SH-SY5Y (cell line): ENCODE measurements around the gene MOBP.

Experiments
- GATA2 ChIP-seq: IDR thresholded peaks from 2 replicates; pipeline ENCODE4 v1.6.1; 2011; ENCODE audit warnings: mild to moderate bottlenecking, low read depth, low read length
- GATA3 ChIP-seq: IDR thresholded peaks from 2 replicates; pipeline ENCODE4 v1.6.1; 2011; ENCODE audit warnings: low read depth, mild to moderate bottlenecking, low read length, moderate library complexity

GRCh38 chr3:39467394-39468107, at the start of gene MOBP:
- TF ChIP-seq GATA2, result no peak
- TF ChIP-seq GATA3, result no peak
